Osteoblast (primary cell): ENCODE data around the gene ZIC1. TPM values are rescaled to one million over a fixed set of nuclear protein-coding genes. Genes with fewer than 3 reads are reported as not detected.

Source experiments
- DNase-seq: peaks from one replicate; pipeline ENCODE4 v3.0.0; 2011; ENCODE audit warnings: low spot score, mixed read lengths; ENCODE audit not compliant: insufficient read length; ENCODE audit errors: missing footprints
- H2AFZ ChIP-seq: 2 replicates; pipeline ENCODE4 v1.6.0; 2011; ENCODE audit warnings: mild to moderate bottlenecking, low read length
- H3K27ac ChIP-seq: 2 replicates; pipeline ENCODE4 v1.5.1; 2011; ENCODE audit warnings: mild to moderate bottlenecking, low read depth, low read length, moderate library complexity
- H3K27me3 ChIP-seq: 2 replicates; pipeline ENCODE4 v1.6.0; 2012; ENCODE audit warnings: mild to moderate bottlenecking, control low read depth, inconsistent platforms, low read length, moderate library complexity; ENCODE audit not compliant: insufficient read depth
- H3K36me3 ChIP-seq: 2 replicates; pipeline ENCODE4 v1.5.1; 2011; ENCODE audit warnings: mild to moderate bottlenecking, low read length, control low read depth, moderate library complexity; ENCODE audit not compliant: insufficient read depth
- H3K4me1 ChIP-seq: 2 replicates; pipeline ENCODE4 v1.5.1; 2011; ENCODE audit warnings: mild to moderate bottlenecking, low read length, control low read depth, moderate library complexity; ENCODE audit not compliant: insufficient read depth
- H3K4me2 ChIP-seq: 2 replicates; pipeline ENCODE4 v1.6.0; 2011; ENCODE audit warnings: mild to moderate bottlenecking, low read length; ENCODE audit not compliant: insufficient read depth
- H3K4me3 ChIP-seq: fragments of 200-600 bp; sonication (generic); 3 replicates; pipeline ENCODE4 v1.5.1; 2012; ENCODE audit warnings: mild to moderate bottlenecking, low read length, inconsistent platforms; ENCODE audit not compliant: insufficient read depth
- H3K79me2 ChIP-seq: 2 replicates; pipeline ENCODE4 v1.6.0; 2012; ENCODE audit warnings: mild to moderate bottlenecking, low read length, control low read depth, inconsistent platforms; ENCODE audit not compliant: insufficient read depth
- H3K9me3 ChIP-seq: 2 replicates; pipeline ENCODE4 v1.5.1; 2011; ENCODE audit warnings: low read depth, low read length, control low read depth
- H4K20me1 ChIP-seq: 2 replicates; pipeline ENCODE4 v1.6.0; 2012; ENCODE audit warnings: mild to moderate bottlenecking, low read length, control low read depth; ENCODE audit not compliant: insufficient read depth
- total RNA-seq: library from RNA; depleted of rRNA; stranded (reverse); fragments of >200 nt; gene quantifications from 2 replicates; pipeline ENCODE4 v1.2.3, GENCODE V29; 2012
- TF ChIP-seq, protein P1 (sequence below): IDR thresholded peaks from 2 replicates; pipeline ENCODE4 v1.5.1; 2011; ENCODE audit warnings: mild to moderate bottlenecking, low read depth, low read length, moderate library complexity; ENCODE audit errors: extremely low read depth

The ZIC1 gene
- total RNA-seq, 1 donor = 3.6 TPM

DNA sequence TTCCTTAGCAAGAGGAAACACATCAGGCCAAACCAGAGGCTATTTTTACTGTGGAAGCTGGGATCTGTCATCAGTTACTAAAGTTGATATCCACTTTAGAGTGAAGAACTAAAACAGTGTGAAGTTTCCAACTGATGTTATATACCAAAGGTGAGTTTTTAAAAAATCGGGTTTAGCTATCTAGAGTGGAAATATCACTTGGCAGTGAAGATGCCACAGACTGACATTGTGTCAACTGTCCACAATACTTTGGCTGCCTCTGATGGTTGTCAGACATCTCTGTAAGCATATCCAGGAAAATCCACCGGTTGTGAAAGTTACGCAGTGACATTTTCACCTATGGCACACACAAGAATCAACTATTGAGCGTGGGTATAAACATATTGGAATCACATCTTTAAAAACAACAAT lies 9.2 kb downstream of the ZIC1 start:
- H3K27ac ChIP-seq = no peak overlapping the region
- no peak overlapping the region for H3K4me3 ChIP-seq
- H3K4me2 ChIP-seq = no peak overlapping the region
- no peaks in the 10 kb centered on the region for H4K20me1 ChIP-seq
- H3K36me3 ChIP-seq = no peaks in the 10 kb centered on the region
- H3K9me3 ChIP-seq = peaks cover 3% of the 10 kb centered on the region
- peaks cover 94% of the 10 kb centered on the region for H3K27me3 ChIP-seq
- no peaks in the 10 kb centered on the region for H3K79me2 ChIP-seq
- TF ChIP-seq, protein P1, sequence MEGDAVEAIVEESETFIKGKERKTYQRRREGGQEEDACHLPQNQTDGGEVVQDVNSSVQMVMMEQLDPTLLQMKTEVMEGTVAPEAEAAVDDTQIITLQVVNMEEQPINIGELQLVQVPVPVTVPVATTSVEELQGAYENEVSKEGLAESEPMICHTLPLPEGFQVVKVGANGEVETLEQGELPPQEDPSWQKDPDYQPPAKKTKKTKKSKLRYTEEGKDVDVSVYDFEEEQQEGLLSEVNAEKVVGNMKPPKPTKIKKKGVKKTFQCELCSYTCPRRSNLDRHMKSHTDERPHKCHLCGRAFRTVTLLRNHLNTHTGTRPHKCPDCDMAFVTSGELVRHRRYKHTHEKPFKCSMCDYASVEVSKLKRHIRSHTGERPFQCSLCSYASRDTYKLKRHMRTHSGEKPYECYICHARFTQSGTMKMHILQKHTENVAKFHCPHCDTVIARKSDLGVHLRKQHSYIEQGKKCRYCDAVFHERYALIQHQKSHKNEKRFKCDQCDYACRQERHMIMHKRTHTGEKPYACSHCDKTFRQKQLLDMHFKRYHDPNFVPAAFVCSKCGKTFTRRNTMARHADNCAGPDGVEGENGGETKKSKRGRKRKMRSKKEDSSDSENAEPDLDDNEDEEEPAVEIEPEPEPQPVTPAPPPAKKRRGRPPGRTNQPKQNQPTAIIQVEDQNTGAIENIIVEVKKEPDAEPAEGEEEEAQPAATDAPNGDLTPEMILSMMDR = no peak
- DNase-seq = no peak
- no peak overlapping the region for H2AFZ ChIP-seq
- no peaks in the 10 kb centered on the region for H3K4me1 ChIP-seq

DNA sequence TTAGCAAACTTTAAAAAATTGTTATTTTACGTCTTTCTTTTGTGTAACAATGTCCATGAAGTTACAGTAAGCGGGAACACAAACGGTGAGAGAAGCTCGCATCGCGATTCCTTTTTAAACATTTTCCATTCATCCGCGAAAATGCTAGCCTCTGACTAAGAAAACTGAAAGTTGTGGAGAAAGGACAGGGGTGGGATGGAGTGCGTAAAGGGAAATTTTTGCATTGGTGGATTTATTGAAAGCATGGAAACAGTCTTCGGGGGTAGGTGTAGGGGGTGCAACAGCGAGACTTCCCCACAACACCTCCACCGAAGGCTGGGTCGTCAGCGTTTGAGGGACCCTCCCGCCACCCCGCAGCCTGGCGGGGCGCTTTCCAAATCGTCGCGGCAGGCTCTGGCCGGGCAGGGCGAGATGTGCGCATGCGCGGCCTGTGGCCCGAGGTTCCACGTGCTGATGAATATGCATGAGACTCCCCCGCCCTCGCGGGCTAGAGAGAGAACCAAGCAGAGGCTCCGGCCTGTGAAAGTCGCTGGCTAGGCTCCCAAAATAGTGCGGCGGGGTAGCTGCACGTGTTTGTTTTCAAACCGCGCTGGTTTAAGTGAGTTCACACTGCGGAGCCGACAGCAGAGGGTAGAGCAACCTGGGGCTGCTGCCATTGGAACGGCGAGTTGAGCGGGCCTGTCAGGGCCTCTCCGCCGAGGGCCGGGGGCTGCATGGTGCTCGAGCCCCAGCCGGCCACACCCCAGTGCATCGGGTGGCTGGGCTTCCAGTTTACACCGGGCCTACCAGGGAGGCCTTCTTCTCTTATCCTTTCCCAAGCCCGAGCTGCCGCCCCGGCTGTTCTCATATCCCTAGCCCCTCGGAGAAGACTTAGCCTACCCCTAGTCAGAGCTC lies 9.9 kb downstream of the ZIC1 start:
- Histone ChIP-seq H3K36me3 (no peaks in the 10 kb centered on the region), H3K27me3 (peaks cover 95% of the 10 kb centered on the region), H4K20me1 (no peaks in the 10 kb centered on the region), H3K9me3 (peaks cover 3% of the 10 kb centered on the region), H3K27ac (no peak overlapping the region), H3K4me1 (no peaks in the 10 kb centered on the region), H2AFZ (peak overlapping the region; percentile 38), H3K4me3 (peak overlapping the region; percentile 51), H3K4me2 (peak overlapping the region; percentile 62), H3K79me2 (no peaks in the 10 kb centered on the region)
- peak; percentile 84 for DNase-seq
- TF ChIP-seq, protein P1 = no peak

DNA sequence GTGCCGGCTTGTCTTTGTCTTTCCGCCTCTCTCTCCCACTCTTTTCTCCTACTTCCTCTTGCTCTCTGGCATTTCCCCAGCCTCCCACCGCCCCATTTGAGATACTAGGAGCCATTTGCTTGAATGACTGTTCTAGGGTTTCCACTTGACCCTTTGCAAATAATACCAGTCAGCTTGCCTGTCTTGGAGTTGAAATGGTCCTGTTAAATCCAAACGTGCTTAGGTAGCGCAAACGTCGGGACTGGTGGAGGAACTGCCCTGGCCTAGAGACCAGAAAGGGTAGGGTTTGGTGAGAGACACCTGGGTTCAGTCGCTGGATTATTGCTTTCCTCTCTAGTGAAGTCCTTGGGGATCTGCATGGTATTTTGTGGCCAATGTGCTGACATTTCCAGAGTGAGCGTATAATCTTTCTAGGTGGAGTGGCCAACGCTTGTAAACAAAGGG lies 10.6 kb downstream of the ZIC1 start:
- no peak overlapping the region for H3K4me3 ChIP-seq
- TF ChIP-seq, protein P1 = no peak
- no peak overlapping the region for H3K4me2 ChIP-seq
- peaks cover 3% of the 10 kb centered on the region for H3K9me3 ChIP-seq
- DNase-seq = no peak
- no peaks in the 10 kb centered on the region for H3K79me2 ChIP-seq
- H3K27me3 ChIP-seq = peaks cover 95% of the 10 kb centered on the region
- H2AFZ ChIP-seq = no peak overlapping the region
- no peaks in the 10 kb centered on the region for H3K4me1 ChIP-seq
- no peak overlapping the region for H3K27ac ChIP-seq
- H3K36me3 ChIP-seq = no peaks in the 10 kb centered on the region
- H4K20me1 ChIP-seq = no peaks in the 10 kb centered on the region
